LNCAP (cell line): ENCODE results near the gene KANSL3.

Source experiments
- TF ChIP-seq, protein P1 (sequence below): fragments of 450-650 bp; IDR thresholded peaks from 2 replicates; pipeline ENCODE4 v1.5.1; 2017; ENCODE audit warnings: mild to moderate bottlenecking

The KANSL3 gene

DNA sequence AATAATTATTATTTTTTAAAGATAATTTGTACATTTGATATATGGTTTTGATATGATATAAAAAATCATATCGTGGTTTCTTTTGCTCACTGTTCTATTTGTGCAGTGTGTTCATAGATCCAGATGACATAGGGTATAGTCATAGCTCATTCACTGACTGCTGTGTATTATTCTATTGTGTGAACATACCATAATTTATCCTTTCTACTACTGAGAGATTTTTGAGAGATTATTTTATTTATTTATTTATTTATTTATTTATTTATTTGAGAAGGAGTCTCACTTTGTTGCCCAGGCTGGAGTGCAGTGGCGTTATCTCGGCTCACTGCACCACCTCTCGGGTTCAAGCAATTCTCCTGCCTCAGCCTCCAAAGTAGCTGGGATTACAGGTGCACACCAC lies 43.4 kb upstream of the KANSL3 start:
- TF ChIP-seq, protein P1, sequence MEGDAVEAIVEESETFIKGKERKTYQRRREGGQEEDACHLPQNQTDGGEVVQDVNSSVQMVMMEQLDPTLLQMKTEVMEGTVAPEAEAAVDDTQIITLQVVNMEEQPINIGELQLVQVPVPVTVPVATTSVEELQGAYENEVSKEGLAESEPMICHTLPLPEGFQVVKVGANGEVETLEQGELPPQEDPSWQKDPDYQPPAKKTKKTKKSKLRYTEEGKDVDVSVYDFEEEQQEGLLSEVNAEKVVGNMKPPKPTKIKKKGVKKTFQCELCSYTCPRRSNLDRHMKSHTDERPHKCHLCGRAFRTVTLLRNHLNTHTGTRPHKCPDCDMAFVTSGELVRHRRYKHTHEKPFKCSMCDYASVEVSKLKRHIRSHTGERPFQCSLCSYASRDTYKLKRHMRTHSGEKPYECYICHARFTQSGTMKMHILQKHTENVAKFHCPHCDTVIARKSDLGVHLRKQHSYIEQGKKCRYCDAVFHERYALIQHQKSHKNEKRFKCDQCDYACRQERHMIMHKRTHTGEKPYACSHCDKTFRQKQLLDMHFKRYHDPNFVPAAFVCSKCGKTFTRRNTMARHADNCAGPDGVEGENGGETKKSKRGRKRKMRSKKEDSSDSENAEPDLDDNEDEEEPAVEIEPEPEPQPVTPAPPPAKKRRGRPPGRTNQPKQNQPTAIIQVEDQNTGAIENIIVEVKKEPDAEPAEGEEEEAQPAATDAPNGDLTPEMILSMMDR = no peak

DNA sequence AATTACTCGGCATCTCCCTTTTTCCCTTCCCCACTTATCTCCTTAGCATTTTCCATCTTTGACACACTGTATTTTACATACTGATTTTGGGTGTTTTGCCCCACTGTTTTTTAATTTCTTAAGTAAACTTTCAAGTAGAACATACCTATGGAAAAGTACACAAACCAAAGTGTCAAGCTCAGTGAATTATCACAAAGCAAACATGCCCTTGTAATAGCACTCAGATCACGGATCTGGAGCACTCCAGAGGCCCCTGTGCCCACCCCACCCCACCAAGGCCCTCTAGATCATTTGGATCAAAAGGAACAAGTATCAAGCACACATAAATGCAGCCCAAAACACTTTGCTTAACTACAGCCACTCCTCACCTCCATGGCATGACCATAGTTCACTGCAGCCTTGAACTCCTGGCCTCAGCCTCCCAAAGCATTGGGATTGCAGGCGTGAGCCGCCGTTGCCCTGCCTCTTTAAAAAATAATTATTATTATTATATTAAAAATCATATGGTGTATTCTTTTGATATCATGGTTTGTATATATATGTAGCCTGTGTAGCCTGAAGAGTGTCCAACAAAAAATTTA lies 42.5 kb upstream of the KANSL3 start:
- TF ChIP-seq, protein P1 = no peak

DNA sequence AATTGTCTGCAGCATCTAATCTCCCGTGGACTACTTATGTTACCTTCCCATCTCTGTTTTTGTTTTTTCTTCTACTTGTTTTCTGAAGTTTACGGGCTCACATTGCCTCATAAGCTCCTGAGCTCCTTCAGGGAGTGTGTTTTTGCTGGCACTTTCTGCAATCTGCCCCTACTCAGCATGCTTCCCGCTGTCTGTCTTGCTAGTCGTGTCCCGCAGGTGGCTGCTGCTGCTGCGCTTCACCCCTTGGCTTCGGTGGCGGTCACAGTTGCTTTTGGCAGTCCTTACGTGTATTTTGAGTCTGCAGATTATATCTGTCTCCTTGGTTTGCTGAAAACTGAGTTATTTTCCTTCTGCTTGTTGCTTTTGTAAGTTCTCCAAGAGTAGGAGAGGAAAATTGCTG lies 41.7 kb upstream of the KANSL3 start:
- TF ChIP-seq, protein P1 = no peak; the same call in 1 of the 2 replicates

DNA sequence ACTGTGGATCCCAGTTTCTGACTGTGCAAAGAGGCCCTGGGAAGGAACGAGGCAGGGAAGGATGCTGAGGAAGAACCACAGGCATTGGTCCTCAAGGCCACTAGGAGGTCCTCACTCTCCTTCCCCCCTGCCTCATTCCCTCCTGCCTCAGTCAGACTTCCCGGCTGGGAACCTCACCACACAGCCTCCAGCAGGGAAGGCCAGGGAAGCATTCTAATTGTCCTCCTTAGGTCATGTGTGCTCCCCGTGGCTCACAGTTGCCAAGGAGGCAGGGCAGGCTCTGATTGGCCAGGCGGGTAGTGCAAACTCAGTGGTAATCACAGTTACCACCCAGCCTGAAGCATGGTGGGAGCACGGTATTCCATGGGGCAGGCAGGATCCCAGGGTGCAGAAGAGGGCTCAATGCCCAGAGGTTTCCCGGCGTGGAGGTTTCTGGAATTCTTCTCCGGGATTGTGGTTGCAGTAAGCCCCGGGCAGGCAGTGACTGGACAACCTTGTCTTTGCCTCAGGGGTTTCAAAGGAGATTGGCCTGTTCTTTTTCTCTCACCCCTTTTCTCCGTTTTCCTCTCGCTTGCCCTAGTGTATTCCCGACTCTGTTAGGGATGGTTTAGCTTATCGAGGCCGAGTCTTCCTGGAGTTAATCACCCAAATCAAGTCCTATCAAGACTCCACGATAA lies 31.6 kb upstream of the KANSL3 start:
- TF ChIP-seq, protein P1 = no peak

DNA sequence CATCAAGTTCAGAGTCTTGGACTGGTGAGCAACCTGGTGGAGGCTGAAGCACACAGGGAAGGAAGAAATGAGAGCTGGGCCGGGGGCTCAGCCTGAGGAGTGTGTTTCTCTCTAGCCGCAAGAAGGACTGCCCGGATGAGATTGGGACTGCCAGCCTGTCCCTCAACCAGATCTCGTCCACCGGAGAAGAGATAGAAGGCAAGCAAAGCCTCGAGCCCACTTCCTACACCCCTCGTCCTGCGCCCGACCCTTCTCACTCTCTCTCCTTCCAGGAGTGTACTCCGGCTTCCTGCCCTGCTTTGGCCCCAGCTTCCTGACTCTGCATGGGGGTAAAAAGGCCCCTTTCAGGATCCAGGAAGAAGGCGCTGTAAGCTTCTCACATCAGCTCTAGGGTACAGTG lies 30.7 kb upstream of the KANSL3 start:
- TF ChIP-seq, protein P1 = no peak

DNA sequence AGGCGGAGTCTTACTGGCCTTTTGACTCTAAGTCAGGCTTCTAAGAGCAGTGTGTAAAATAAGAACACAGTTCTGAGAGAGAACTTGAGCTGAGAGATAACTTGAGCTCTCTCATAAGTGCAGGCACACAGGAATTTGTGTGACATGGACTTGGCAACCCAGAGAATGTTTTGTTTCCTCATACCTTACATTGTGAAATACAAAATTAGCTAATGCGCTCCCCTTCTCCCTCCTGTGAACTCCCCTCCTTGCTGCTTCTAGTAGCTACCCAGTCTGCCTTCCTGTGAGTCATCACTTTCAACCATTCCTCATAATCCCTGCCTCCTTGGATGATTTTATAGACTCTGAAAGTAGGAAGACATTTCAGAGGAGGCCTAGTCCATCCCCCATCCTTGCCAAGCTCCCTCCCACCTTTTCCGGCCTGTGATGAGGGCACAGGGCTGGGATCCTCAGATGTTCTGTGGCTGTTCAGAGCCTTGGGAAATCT lies 27.0 kb upstream of the KANSL3 start:
- TF ChIP-seq, protein P1 = no peak

DNA sequence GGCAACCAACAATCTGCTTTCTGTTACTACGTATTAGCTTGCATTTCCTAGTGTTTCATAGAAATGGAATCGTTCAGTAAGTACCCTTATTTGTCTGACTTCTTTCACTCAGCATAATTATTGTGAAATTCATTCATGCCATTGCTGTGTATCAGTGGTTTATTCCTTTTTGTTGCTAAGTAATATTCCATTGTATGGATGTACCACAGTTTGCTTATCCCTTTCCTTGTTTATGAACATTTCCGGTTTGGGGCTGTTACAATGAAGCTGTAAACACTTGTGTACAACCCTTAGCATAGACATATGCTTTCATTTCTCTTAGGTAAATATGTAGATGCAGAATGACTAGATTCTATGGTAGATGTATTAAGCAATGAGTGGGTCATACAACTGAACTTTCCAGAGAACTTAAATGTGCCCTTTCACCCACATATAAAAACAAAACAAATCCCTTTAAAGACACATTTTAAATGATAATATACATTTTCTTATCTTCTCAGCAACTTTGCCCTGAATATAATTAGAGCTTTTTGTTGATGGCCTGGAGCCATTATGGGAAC lies 26.3 kb upstream of the KANSL3 start:
- TF ChIP-seq, protein P1 = no peak
